T-helper 2 cell treated with Interferon-gamma antibody and Interleukin-4, amounts not matched to agents 100 ng/mL and 5 ng/mL, for 36 hours (primary cell): ENCODE measurements around the gene GABRP. TPM values are rescaled to one million over a fixed set of nuclear protein-coding genes. Genes with fewer than 3 reads are reported as not detected.
"Not testable (repeated sequence)": the region's sequence is repeated elsewhere in the genome, so short reads cannot be mapped to it uniquely, and the experiment has no call there.

ENCODE experiments used
- intact Hi-C: fragments of 100-400 bp; cut with micrococcal nuclease; formaldehyde crosslinking; loops from one replicate; pipeline ENCODE4 v1.15.1; 2023
- total RNA-seq: library from RNA; stranded (reverse); gene quantifications from 2 replicates; pipeline ENCODE4 v1.2.3, GENCODE V29; 2022

Gene GABRP
- total RNA-seq, 1 donor from 2014 or later, result not detected

GRCh38 chr5:170755679-170756456 lies 27.7 kb upstream of the GABRP start:
- intact Hi-C loops, result no loop called here

DNA sequence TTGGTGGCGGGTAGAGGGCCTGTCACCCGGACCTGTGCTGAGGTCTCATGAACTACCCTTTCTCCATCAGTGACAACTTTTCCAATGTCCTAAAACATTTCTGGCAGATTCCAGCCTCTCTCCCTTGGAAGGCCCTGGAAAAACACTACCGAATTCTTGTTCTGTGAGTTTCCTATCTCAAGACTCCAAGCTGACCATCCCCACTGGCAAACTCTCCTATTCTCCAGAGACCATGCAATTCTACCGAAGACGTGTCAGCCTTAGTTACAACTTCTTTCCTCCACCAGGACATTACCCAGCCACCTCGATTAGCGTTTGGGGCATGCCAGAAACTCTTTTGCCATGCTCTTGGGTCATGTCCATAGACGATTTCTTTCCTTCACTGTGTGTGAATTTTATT lies 26.8 kb upstream of the GABRP start:
- intact Hi-C loops, result no loop called here

- intact Hi-C loops, result no loop called here
These were observed 26.3 kb upstream of the GABRP start for GRCh38 chr5:170757182-170757601.

GRCh38 chr5:170757669-170758068 lies 25.9 kb upstream of the GABRP start:
- intact Hi-C loops, result no loop called here

DNA sequence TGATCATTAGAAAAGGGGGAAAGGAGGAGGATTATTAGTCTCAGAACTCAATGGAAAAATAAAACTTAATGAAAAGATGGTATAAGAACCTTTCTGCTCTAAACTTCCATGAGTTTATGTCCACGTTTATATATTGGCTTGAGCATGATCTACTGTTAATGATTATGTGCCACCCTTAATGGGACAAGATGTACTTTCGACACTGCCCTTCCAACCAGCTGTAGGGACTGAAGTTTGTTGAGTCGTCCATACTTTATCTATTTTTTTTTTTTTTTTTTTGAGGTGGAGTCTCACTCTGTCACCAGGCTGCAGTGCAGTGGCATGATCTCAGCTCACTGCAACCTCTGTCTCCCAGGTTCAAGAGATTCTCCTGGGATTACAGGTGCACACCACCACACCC lies 25.0 kb upstream of the GABRP start:
- intact Hi-C loops, result no loop called here

DNA sequence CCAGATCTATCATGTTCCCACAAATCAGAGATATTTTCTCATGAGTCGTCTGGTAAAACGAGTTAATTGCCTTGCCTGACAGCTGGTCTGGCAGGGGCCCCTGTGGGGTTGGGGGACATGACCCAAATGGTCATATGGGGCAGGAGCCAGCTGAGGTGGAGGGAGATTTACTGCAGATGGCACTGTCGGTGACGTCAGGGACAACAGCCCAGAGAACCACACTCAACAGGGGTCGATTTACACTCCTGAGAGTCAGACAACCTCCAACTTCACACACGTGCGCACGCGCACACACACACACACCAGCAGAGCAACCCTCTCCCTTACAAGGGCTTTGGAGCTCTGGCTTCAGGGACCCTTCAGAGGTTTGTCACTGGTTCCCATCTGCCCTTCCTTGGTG lies 23.4 kb upstream of the GABRP start:
- intact Hi-C loops, result no loop called here

GRCh38 chr5:170761048-170761707 lies 22.3 kb upstream of the GABRP start:
- intact Hi-C loops, result no loop called here

DNA sequence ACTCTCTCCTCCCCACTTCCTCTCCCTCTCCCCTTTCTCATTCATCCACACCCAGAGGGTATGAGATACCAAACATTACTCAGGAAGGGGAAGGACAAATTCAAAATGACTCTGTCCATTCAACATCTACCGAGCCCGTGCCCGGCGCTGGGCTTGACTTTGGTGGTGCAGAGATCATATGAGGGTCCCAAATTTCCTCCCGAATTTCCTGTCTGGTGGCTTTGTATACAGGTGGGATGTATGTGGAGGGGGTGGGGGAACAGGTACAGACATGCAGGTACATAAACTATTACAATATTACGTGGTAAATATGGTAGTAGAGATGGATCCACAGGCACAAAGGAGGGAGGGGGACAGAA lies 21.8 kb upstream of the GABRP start:
- intact Hi-C loops, result no loop called here

DNA sequence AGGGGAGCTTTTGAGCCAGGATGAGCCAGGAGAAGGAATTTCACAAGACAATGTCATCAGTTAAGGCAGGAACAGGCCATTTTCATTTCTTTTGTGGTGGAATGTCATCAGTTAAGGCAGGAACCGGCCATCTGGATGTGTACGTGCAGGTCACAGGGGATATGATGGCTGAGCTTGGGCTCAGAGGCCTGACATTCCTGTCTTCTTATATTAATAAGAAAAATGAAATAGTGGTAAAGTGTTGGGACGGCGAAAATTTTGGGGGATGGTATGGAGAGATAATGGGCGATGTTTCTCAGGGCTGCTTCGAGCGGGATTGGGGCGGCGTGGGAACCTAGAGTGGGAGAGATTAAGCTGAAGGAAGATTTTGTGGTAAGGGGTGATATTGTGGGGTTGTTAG lies 21.2 kb upstream of the GABRP start:
- intact Hi-C loops, result not testable (repeated sequence)

DNA sequence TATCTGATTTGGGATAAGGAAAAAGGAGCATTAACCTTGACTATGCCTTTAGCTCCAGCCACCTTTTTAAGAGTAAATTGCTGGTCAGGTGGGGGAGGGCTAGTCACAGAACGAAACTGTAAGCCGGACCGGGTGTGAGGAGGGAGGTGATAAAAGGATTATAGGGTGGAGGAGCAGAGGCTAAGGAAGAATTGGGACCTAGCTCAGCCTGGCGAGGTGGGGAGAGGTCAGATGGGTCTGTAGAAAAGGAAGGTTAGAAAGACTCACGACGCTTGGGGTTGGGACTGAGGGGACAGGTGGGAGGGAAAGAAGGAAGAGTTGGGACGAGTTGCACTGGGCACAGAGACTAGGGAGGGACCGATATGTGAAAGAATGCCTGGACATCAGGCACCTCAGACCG lies 17.7 kb upstream of the GABRP start:
- intact Hi-C loops, result not testable (repeated sequence)

DNA sequence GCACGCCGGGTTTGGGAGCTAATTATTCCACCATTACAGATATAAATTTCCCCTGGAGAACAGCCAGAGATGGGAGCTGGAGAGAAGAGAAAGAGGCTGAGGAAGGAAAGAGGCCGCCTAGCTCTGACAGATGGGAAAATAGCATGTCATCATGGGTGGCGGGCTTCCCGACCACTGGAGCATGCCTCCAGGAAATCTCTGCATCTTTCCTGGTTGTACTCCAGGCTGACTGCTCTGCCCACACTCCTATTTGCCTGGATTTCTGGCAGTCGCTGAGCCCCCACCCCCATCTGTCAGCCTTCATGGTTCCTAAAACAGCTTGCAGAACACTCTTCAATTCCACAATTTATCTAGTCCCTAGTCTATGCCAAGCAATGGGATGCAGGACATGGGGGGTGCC lies 14.3 kb upstream of the GABRP start:
- intact Hi-C loops, result no loop called here

DNA sequence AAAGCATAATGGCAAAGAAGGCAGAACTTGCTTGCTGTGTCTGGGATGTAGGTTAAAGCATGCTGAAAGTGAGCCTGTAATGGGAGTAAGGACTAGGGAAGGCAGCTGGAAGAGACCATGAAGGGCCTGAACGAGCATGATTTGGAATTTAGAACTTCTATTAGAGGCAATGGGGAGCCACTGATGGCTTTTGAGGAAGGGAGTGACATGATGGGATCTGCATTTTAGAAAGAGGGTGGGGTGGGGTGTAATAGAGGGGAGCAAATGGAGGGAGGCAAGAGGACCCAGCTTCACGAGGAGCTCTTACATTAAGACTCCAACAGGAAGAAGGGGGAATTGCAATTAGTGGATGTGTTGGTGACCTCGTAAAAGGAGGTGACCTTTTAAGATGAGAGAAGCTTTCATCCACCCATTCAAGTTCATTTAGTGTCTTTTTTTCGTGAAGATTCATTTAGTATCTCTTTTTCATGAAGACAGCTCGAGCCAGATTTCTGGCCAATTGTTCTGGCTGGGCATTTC lies 13.6 kb upstream of the GABRP start:
- intact Hi-C loops, result no loop called here

- intact Hi-C loops, result no loop called here
These were observed 12.0 kb upstream of the GABRP start for GRCh38 chr5:170771496-170771895.

GRCh38 chr5:170773024-170773985 lies 10.2 kb upstream of the GABRP start:
- intact Hi-C loops, result no loop called here

DNA sequence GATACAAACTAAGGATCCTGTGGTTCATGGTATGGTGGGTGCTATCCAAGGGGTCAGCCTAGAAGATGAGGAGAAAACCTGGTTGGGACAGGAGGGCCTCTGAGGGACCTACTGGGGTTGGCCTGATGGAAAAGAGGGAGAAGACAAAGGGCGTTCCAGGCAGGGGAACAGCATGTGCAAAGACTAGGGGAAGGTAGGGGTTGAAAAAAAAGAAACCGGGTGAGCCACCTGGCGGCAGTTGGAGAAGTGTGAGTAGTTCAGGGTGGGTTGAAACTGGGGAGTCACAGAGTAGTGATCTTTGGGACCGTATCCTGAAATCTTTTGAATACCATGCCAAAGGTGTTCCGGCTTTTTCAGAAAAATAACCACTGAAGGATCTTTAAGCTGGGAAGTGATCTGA lies 8.7 kb upstream of the GABRP start:
- intact Hi-C loops, result no loop called here

- intact Hi-C loops, result no loop called here
These were observed 1.6 kb upstream of the GABRP start for GRCh38 chr5:170781946-170782345.

GRCh38 chr5:170782438-170782837 lies 1.1 kb upstream of the GABRP start:
- intact Hi-C loops, result no loop called here

- intact Hi-C loops, result no loop called here
These were observed 1.9 kb downstream of the GABRP start for GRCh38 chr5:170785416-170785815.

DNA sequence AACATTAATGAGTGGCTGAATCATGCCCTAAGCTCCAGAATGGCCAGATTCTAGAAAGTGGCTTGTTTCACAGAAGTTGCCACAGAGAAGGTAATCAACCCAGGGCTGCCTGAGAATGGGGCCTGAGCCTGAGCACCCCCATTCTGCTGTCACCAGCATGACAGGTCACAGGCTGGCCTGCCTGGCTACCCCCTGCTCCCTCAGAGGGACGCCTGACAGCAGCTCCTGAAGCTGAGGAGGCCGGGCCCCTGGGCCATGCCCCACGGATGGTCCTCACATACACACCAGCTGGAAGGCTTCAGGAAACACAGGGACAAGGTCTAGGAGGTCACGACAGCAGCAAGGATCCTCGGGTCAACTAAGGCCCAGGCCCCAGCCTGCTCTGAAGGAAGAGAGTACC lies 3.7 kb downstream of the GABRP start:
- intact Hi-C loops, result no loop called here

- intact Hi-C loops, result no loop called here
These were observed 5.2 kb downstream of the GABRP start for GRCh38 chr5:170788626-170789304.

DNA sequence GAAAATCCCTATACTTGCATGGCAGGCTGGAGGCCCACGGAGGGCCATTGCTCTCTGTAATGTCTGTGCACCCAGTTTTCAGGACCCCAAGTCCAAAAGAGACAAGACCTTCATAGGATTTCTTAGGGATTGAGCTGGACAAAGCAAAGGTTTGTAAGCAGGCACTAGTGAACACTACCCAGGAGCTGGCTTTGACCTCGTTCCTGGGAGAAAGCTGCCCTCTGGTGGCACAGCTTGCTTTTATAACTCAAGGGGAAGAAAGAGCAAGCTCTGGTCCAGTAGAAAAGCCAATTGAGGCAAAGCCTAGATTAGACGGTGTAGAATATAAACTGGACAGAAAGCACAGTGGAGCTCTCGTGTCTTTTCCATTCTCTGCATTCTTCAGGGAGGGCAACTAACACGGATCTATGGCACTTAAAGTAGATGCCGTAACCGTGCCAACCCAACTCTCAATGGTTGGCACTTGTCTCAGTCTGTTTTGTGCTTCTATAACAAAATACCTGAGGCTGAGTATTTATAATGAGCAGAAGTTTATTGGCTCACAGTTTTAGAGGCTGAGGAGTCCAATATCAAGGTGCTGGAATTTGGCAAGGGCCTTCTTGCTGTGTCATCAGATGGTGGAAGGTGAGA lies 7.9 kb downstream of the GABRP start:
- intact Hi-C loops, result no loop called here
